Esophagus squamous epithelium (tissue), 5 donors: Measurements from ENCODE around the gene CPXM2. TPM values are rescaled to one million over a fixed set of nuclear protein-coding genes. Genes with fewer than 3 reads are reported as not detected.

Experiments
- DNase-seq: peaks from one replicate; lab custom pipeline; 2025; lab: John Stamatoyannopoulos, UW
- H3K27ac ChIP-seq, 4 donors: fragments of 200-600 bp; sonication (generic); one replicate each; pipeline ENCODE4 v1.5.1; 2016 to 2019; ENCODE audit warnings: mild to moderate bottlenecking in 1 of 4
- H3K27me3 ChIP-seq, 4 donors: fragments of 200-600 bp; sonication (generic); 1 replicate in 3 of 4; 2 replicates in 1 of 4; pipeline versions ENCODE4 v1.5.1 to v1.6.0; 2017 to 2021; ENCODE audit warnings: antibody characterized with exemption in 1 of 4
- H3K36me3 ChIP-seq, 3 donors: fragments of 200-600 bp; sonication (generic); one replicate each; pipeline ENCODE4 v1.5.1; 2016 to 2019
- H3K4me1 ChIP-seq, 3 donors: fragments of 200-600 bp; sonication (generic); one replicate each; pipeline ENCODE4 v1.5.1; 2017 to 2019
- H3K4me3 ChIP-seq, 4 donors: fragments of 200-600 bp; sonication (generic); 1 replicate in 3 of 4; 2 replicates in 1 of 4; pipeline ENCODE4 v1.5.1; 2016 to 2019; ENCODE audit warnings: mild to moderate bottlenecking in 2 of 4, moderate library complexity in 1 of 4
- H3K9me3 ChIP-seq, 3 donors: fragments of 200-600 bp; sonication (generic); one replicate each; pipeline ENCODE4 v1.5.1; 2016 to 2019
- POLR2A ChIP-seq, 4 donors: fragments of 450-650 bp; IDR thresholded peaks; one replicate each; pipeline ENCODE4 v1.6.1; 2017; ENCODE audit warnings: antibody characterized with exemption in 4 of 4, mild to moderate bottlenecking in 4 of 4, moderate library complexity in 3 of 4
- WGBS, 2 donors: methylation state at CpG; one replicate each; pipeline ENCODE4 v1.1.5; 2018; 5-methylcytosine and 5-hydroxymethylcytosine counted together
- intact Hi-C: fragments of 100-400 bp; cut with DNase I; formaldehyde crosslinking; loops from one replicate; pipeline ENCODE4 v1.15.0; 2022
- total RNA-seq, 4 donors: library from RNA; depleted of rRNA; stranded (reverse); fragments of >200 nt; gene quantifications; one replicate each; pipeline ENCODE4 v1.1.0, GENCODE V29; 2016
- TF ChIP-seq, protein P1 (sequence below), 6 experiments: fragments of 450-650 bp in 4 of 6; fragments of 200-600 bp in 2 of 6; sonication (generic) in 2 of 6; IDR thresholded peaks; one replicate each; pipeline ENCODE4 v1.5.1; 2016 to 2019; ENCODE audit warnings: antibody characterized with exemption in 6 of 6, mild to moderate bottlenecking in 4 of 6, moderate library complexity in 4 of 6
- donor health status: DM: yes; HTN: yes; CAD: no.

CPXM2 gene
- total RNA-seq, 4 donors from 2014 or later = 2.5 to 9.2 (median 3.0) TPM

DNA sequence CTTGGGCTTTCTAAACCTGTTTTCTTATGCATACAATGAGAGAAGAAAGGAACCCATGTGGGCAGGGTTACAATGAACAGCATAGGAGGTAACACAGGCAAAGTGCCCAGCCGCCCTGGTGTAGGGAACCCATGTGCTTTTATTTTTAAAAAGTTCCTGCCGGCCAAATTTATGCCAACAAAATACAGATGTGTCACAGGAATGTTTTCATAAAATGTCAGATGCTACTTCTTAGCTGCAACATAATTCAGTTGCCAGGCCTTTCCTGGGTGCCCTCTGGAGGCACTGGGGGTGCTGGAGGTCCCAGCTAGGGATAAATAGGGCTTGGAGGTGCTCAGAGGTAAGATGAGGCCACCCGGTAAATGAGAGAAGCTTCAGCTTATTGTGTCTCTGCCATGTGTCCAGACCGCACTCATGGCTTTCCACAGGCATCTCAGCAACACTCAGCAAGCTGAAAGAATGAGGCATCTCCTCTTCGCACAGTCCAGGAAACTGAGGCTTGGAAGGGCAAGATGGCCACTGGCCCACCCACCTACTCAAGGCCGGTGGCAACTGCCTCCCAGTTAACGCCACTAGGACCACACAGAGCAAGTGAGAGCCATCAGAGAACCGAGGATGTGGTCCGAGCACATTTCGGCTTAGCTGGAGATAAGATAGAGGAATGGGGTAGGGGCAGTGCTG lies 58.3 kb downstream of the CPXM2 start:
- WGBS, 2 donors = 89 to 90% methylated on average over 7 to 8 of the region's 10 CpGs
- TF ChIP-seq, protein P1, sequence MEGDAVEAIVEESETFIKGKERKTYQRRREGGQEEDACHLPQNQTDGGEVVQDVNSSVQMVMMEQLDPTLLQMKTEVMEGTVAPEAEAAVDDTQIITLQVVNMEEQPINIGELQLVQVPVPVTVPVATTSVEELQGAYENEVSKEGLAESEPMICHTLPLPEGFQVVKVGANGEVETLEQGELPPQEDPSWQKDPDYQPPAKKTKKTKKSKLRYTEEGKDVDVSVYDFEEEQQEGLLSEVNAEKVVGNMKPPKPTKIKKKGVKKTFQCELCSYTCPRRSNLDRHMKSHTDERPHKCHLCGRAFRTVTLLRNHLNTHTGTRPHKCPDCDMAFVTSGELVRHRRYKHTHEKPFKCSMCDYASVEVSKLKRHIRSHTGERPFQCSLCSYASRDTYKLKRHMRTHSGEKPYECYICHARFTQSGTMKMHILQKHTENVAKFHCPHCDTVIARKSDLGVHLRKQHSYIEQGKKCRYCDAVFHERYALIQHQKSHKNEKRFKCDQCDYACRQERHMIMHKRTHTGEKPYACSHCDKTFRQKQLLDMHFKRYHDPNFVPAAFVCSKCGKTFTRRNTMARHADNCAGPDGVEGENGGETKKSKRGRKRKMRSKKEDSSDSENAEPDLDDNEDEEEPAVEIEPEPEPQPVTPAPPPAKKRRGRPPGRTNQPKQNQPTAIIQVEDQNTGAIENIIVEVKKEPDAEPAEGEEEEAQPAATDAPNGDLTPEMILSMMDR (IDR thresholded peaks at IDR 0.05) = no peak
- TF ChIP-seq POLR2A (IDR thresholded peaks at IDR 0.05) = no peak
- no peak overlapping the region for H3K27ac ChIP-seq
- H3K27me3 ChIP-seq = peaks cover 0 to 8% (median 0%) of the 10 kb centered on the region in 4 donors
- intact Hi-C loops = no loop called here
- no peaks in the 10 kb centered on the region for H3K4me1 ChIP-seq
- H3K36me3 ChIP-seq = no peaks in the 10 kb centered on the region
- DNase-seq = no peak
- no peaks in the 10 kb centered on the region for H3K9me3 ChIP-seq
- H3K4me3 ChIP-seq = no peak overlapping the region

DNA sequence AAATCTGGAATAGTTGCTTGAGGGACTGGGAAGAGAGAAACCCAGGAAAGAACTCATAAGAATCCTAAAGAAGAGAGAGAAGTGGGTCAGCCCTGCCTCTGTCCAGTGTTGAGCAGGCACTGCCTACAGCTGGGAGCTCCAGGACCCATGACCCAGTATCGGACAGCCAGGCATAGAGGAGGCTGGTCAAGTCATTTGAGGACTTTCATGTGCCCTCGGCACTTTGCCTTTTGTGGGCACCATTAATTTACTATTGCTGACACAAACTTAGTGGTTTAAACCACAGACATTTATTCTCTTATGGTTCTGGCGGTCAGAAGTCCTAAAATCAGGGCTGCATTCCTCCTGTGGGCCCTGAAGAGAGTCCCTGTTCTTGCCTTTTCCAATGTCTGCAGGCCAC lies 60.3 kb downstream of the CPXM2 start:
- H3K9me3 ChIP-seq = no peaks in the 10 kb centered on the region
- DNase-seq = no peak
- 71 to 90% methylated on average over 3 of the region's 3 CpGs for WGBS, 2 donors
- no peaks in the 10 kb centered on the region for H3K4me1 ChIP-seq
- H3K27ac ChIP-seq = no peak overlapping the region
- no peak overlapping the region for H3K4me3 ChIP-seq
- H3K27me3 ChIP-seq = peaks cover 0 to 8% (median 0%) of the 10 kb centered on the region in 4 donors
- H3K36me3 ChIP-seq = no peaks in the 10 kb centered on the region
- TF ChIP-seq POLR2A (IDR thresholded peaks at IDR 0.05) = no peak
- TF ChIP-seq, protein P1 (IDR thresholded peaks at IDR 0.05) = no peak
- intact Hi-C loops = no loop called here

DNA sequence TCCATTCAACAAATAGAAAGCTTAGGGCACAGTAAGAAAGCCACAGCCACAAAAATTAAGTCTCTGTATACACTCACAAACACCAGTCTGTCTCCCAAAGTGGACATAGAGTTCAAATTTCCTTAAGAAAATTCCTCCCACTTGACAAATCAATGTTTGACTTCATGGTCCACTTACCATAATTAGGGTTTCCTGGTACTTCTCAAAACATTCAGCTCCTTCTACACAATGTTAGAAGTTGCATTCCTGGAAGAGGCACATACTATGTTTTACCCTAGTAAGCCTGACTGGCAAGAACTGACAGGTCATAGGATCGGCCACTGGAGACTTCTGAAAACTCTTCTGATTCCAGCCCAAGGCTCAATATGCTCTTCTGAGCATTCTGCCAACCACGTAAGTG lies 70.5 kb downstream of the CPXM2 start:
- no peak for TF ChIP-seq POLR2A (IDR thresholded peaks at IDR 0.05)
- TF ChIP-seq, protein P1 (IDR thresholded peaks at IDR 0.05) = no peak
- Histone ChIP-seq H3K4me1 (peaks cover 0 to 10% (median 3%) of the 10 kb centered on the region in 3 donors), H3K27me3 (no peaks in the 10 kb centered on the region), H3K4me3 (no peak overlapping the region), H3K27ac (no peak overlapping the region), H3K9me3 (no peaks in the 10 kb centered on the region), H3K36me3 (no peaks in the 10 kb centered on the region)
- WGBS, 2 donors = 29 to 45% methylated on average over 2 of the region's 2 CpGs
- intact Hi-C loops = no loop called here
- DNase-seq = no peak

DNA sequence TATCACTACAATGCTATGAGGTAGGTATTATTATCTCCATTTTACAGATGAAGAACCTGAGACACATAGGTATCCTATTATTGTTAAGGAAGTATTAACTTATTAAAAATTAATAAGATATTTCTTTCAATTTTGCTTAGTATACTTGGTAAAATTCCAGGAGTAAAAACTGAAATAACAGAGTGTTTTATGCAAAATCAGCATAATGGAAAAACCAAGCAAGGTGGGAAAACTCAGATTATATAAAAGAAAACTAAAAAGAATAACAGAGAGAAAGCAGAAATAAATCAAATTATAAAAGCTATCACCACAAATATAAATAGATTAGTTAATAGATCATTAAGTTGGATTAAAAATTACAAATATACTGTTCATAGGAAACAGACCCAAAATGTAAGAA lies 82.0 kb downstream of the CPXM2 start:
- intact Hi-C loops = no loop called here
- Histone ChIP-seq H3K27me3 (no peaks in the 10 kb centered on the region), H3K36me3 (no peaks in the 10 kb centered on the region), H3K27ac (no peak overlapping the region), H3K9me3 (no peaks in the 10 kb centered on the region), H3K4me3 (no peak overlapping the region), H3K4me1 (peaks cover 0 to 17% (median 5%) of the 10 kb centered on the region in 3 donors)
- DNase-seq = no peak
- TF ChIP-seq, protein P1 (IDR thresholded peaks at IDR 0.05) = no peak
- TF ChIP-seq POLR2A (IDR thresholded peaks at IDR 0.05) = no peak

DNA sequence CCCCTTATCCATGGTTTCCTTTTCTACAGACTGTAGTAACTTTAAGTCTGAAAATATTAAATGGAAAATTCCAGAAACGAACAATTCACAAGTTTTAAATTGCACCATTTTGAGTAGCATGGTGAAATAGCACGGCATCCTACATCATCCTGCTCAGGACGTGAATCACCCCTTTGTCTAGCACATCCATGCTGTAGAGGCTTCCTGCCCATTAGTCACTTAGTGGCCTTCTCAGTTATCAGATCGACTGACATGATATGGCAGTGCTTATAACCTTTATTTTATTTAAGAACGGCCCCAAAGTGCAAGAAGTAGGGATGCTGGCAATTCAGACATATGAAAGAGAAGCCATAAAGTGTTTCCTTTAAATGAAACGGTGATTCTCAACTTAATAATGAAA lies 82.7 kb downstream of the CPXM2 start:
- H3K4me1 ChIP-seq = peaks cover 0 to 17% (median 5%) of the 10 kb centered on the region in 3 donors
- 38 to 60% methylated on average over 6 of the region's 6 CpGs for WGBS, 2 donors
- no peaks in the 10 kb centered on the region for H3K27me3 ChIP-seq
- intact Hi-C loops = no loop called here
- H3K36me3 ChIP-seq = no peaks in the 10 kb centered on the region
- TF ChIP-seq POLR2A (IDR thresholded peaks at IDR 0.05) = no peak
- TF ChIP-seq, protein P1 (IDR thresholded peaks at IDR 0.05) = no peak
- H3K27ac ChIP-seq = peak overlapping the region in 1 of 4 donors; percentile 31
- H3K9me3 ChIP-seq = no peaks in the 10 kb centered on the region
- no peak for DNase-seq
- H3K4me3 ChIP-seq = no peak overlapping the region
